PFSK-1 (cell line): Measurements from ENCODE around the gene C11orf58.

Experiments
- FOXP2 ChIP-seq: optimal IDR thresholded peaks from 2 replicates; pipeline ENCODE3; 2011; ENCODE audit warnings: borderline replicate concordance, control low read depth, inconsistent platforms; ENCODE audit not compliant: insufficient read depth; ENCODE audit errors: extremely low read length, extremely low read depth
- POLR2AphosphoS5 ChIP-seq: IDR thresholded peaks from 2 replicates; pipeline ENCODE4 v1.6.1; 2012; ENCODE audit warnings: low read depth, mild to moderate bottlenecking, control low read depth, low read length, moderate library complexity
- SIN3A ChIP-seq: IDR thresholded peaks from 2 replicates; pipeline ENCODE4 v1.6.1; 2012; ENCODE audit warnings: mild to moderate bottlenecking, low read length, moderate library complexity, borderline replicate concordance; ENCODE audit not compliant: insufficient read depth
- TAF1 ChIP-seq: IDR thresholded peaks from 2 replicates; pipeline ENCODE4 v1.6.1; 2012; ENCODE audit warnings: low read length, control low read depth, borderline replicate concordance; ENCODE audit not compliant: insufficient read depth
- TF ChIP-seq, protein P1 (sequence below), 2 experiments: IDR thresholded peaks; 2 replicates each; pipeline versions ENCODE4 v1.6.1 to v1.8.0; 2011 to 2012; ENCODE audit warnings: low read depth in 2 of 2, low read length in 2 of 2, control low read depth in 1 of 2, inconsistent platforms in 1 of 2, mild to moderate bottlenecking in 1 of 2, moderate library complexity in 1 of 2; ENCODE audit not compliant: insufficient read depth in 1 of 2

DNA sequence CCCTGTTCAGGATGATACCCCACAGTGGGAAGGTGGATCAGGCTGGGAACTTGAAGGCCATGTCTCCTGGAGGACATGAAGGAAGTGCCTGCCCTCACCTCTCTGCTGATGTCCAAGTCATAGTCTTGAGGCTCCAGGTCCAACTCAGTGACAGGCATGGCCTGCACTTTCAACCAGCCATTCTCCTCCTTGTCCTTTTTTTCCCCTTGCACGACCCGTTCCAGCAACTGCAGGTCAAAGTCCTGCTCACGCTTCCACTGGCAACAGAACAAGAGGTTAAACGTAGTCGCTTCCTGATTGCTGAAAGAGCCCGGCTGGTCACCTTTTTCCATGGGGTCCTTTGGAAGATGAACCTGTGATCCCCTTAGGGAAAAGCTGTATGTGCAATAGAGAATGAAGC, 47.7 kb downstream of the C11orf58 start:
- TF ChIP-seq, protein P1, sequence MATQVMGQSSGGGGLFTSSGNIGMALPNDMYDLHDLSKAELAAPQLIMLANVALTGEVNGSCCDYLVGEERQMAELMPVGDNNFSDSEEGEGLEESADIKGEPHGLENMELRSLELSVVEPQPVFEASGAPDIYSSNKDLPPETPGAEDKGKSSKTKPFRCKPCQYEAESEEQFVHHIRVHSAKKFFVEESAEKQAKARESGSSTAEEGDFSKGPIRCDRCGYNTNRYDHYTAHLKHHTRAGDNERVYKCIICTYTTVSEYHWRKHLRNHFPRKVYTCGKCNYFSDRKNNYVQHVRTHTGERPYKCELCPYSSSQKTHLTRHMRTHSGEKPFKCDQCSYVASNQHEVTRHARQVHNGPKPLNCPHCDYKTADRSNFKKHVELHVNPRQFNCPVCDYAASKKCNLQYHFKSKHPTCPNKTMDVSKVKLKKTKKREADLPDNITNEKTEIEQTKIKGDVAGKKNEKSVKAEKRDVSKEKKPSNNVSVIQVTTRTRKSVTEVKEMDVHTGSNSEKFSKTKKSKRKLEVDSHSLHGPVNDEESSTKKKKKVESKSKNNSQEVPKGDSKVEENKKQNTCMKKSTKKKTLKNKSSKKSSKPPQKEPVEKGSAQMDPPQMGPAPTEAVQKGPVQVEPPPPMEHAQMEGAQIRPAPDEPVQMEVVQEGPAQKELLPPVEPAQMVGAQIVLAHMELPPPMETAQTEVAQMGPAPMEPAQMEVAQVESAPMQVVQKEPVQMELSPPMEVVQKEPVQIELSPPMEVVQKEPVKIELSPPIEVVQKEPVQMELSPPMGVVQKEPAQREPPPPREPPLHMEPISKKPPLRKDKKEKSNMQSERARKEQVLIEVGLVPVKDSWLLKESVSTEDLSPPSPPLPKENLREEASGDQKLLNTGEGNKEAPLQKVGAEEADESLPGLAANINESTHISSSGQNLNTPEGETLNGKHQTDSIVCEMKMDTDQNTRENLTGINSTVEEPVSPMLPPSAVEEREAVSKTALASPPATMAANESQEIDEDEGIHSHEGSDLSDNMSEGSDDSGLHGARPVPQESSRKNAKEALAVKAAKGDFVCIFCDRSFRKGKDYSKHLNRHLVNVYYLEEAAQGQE (IDR thresholded peaks at IDR 0.05; ENCODE audit: insufficient read depth in 1 of 2, low read depth in 2 of 2, low read length in 2 of 2): no peak
- TF ChIP-seq TAF1: no peak
- TF ChIP-seq POLR2AphosphoS5: no peak
- no peak for TF ChIP-seq SIN3A
- TF ChIP-seq FOXP2: no peak
